Caco-2 (cell line): Measurements from ENCODE around the gene R3HDM1. TPM values are rescaled to one million over a fixed set of nuclear protein-coding genes. Genes with fewer than 3 reads are reported as not detected.
A peak's percentile ranks its signal among the peaks of the same experiment; 100 is the strongest.
"Not testable (repeated sequence)": the region's sequence is repeated elsewhere in the genome, so short reads cannot be mapped to it uniquely, and the experiment has no call there.

Experiments used
- BruUV-seq: library from RNA; stranded (reverse); fragments of 400-500 nt; replicated peaks from 2 replicates; lab custom pipeline; 2021; lab: Mats Ljungman, UMichigan
- CTCF ChIA-PET: fragments of 300-600 bp; sonication (Branson Sonifier 250); formaldehyde crosslinking; loops from one replicate; lab custom pipeline; 2022; ENCODE audit warnings: antibody characterized with exemption; lab: Charles Lee
- POLR2A ChIA-PET: fragments of 300-600 bp; sonication (Branson Sonifier 250); formaldehyde crosslinking; loops from one replicate; lab custom pipeline; 2022; ENCODE audit warnings: antibody characterized with exemption; lab: Charles Lee
- DNase-seq, 2 experiments: peaks; one replicate each; pipeline versions ENCODE4 v3.0.0 to v3.0.0-alpha.2; 2020 to 2022
- H3K27me3 ChIP-seq: replicated peaks from 2 replicates; pipeline ENCODE4 v1.6.0; 2011; ENCODE audit warnings: low read length; ENCODE audit not compliant: control insufficient read depth, insufficient read depth
- H3K36me3 ChIP-seq: 2 replicates; pipeline ENCODE4 v1.5.1; 2011; ENCODE audit warnings: low read length; ENCODE audit not compliant: control insufficient read depth, insufficient read depth
- H3K4me1 ChIP-seq: fragments of 250-450 bp; sonication (Bioruptor Pico); 2 replicates; pipeline ENCODE4 v1.5.1; 2020; ENCODE audit warnings: mild to moderate bottlenecking
- H3K4me3 ChIP-seq: 2 replicates; pipeline ENCODE4 v1.5.1; 2011; ENCODE audit warnings: low read depth, mild to moderate bottlenecking, control low read depth, low read length
- H3K9me3 ChIP-seq: fragments of 250-450 bp; sonication (Bioruptor Pico); 2 replicates; pipeline ENCODE4 v1.5.1; 2020; ENCODE audit warnings: mild to moderate bottlenecking, moderate library complexity
- H3K27ac Mint-ChIP-seq: one replicate; pipeline ENCODE4 v1.8.0; 2022; ENCODE audit warnings: mixed read lengths; ENCODE audit not compliant: unreplicated experiment
- H3K27me3 Mint-ChIP-seq: one replicate; pipeline ENCODE4 v1.8.0; 2022; ENCODE audit warnings: mixed read lengths; ENCODE audit not compliant: insufficient read depth, unreplicated experiment
- H3K36me3 Mint-ChIP-seq: one replicate; pipeline ENCODE4 v1.8.0; 2022; ENCODE audit warnings: mild to moderate bottlenecking, mixed read lengths; ENCODE audit not compliant: insufficient read depth, unreplicated experiment
- H3K4me1 Mint-ChIP-seq: one replicate; pipeline ENCODE4 v1.8.0; 2022; ENCODE audit warnings: low read depth, mixed read lengths; ENCODE audit not compliant: unreplicated experiment
- H3K4me3 Mint-ChIP-seq: one replicate; pipeline ENCODE4 v1.8.0; 2022; ENCODE audit warnings: mild to moderate bottlenecking, moderate library complexity, mixed read lengths; ENCODE audit not compliant: unreplicated experiment
- H3K9me3 Mint-ChIP-seq: one replicate; pipeline ENCODE4 v1.8.0; 2022; ENCODE audit warnings: mixed read lengths; ENCODE audit not compliant: unreplicated experiment
- intact Hi-C: fragments of 100-400 bp; cut with micrococcal nuclease; formaldehyde crosslinking; loops from one replicate; pipeline ENCODE4 v1.10.0; 2022; ENCODE audit not compliant: unreplicated experiment
- total RNA-seq: library from RNA; stranded (reverse); gene quantifications from 2 replicates; pipeline ENCODE4 v1.2.3, GENCODE V29; 2022
- TF ChIP-seq, protein P1 (sequence below), 2 experiments: fragments of 200-600 bp in 1 of 2; IDR thresholded peaks; 1 replicate in 1 of 2; 2 replicates in 1 of 2; pipeline versions ENCODE4 v1.5.1 to v1.8.0; 2011 to 2022; ENCODE audit warnings: antibody characterized with exemption in 1 of 2, control low read depth in 1 of 2, inconsistent platforms in 1 of 2, low read depth in 1 of 2, low read length in 1 of 2, mild to moderate bottlenecking in 1 of 2, moderate library complexity in 1 of 2; ENCODE audit not compliant: insufficient read depth in 1 of 2, severe bottlenecking in 1 of 2, unreplicated experiment in 1 of 2

R3HDM1 gene
- total RNA-seq, 1 experiment from 2014 or later: 44.4 TPM

DNA sequence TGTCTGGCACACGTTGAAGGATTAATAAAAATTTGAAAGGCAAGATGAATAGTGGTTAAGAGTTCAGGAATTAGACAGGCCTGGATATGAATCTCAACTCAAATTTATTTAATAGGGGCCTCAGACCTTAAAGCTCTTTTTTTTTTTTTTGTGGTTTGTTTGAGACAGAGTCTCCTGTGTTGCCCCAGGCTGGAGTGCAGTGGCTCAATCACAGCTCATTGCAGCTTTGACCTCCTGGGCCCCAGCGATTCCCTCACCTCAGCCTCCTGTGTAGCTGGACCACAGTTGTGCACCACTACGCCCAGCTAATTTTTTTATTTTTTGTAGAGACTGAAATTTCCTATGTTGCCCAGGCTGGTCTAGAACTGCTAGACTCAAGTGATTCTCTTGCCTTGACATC is 3.3 kb upstream of the R3HDM1 start:
- no TSS peak for BruUV-seq
- DNase-seq: no peak
- Histone ChIP-seq H3K9me3 (no peaks in the 10 kb centered on the region), H3K4me1 (peaks cover 7% of the 10 kb centered on the region; the same call in 1 of the 2 replicates), H3K27me3 (no peaks in the 10 kb centered on the region), H3K4me3 (no peak overlapping the region), H3K36me3 (no peaks in the 10 kb centered on the region)
- intact Hi-C loops: no loop called here
- CTCF ChIA-PET: interaction anchor here (0.6 kb wide), 1 partner anchor 1044 kb away, joined by 3 read pairs; no protein-coding TSS in a partner anchor
- Mint-ChIP-seq H3K4me3 (no peak overlapping the region), H3K4me1 (peaks cover 9% of the 10 kb centered on the region), H3K36me3 (peaks cover 9% of the 10 kb centered on the region), H3K27me3 (no peaks in the 10 kb centered on the region), H3K27ac (no peak overlapping the region), H3K9me3 (peaks cover 16% of the 10 kb centered on the region)
- POLR2A ChIA-PET: no interaction called here
- TF ChIP-seq, protein P1, sequence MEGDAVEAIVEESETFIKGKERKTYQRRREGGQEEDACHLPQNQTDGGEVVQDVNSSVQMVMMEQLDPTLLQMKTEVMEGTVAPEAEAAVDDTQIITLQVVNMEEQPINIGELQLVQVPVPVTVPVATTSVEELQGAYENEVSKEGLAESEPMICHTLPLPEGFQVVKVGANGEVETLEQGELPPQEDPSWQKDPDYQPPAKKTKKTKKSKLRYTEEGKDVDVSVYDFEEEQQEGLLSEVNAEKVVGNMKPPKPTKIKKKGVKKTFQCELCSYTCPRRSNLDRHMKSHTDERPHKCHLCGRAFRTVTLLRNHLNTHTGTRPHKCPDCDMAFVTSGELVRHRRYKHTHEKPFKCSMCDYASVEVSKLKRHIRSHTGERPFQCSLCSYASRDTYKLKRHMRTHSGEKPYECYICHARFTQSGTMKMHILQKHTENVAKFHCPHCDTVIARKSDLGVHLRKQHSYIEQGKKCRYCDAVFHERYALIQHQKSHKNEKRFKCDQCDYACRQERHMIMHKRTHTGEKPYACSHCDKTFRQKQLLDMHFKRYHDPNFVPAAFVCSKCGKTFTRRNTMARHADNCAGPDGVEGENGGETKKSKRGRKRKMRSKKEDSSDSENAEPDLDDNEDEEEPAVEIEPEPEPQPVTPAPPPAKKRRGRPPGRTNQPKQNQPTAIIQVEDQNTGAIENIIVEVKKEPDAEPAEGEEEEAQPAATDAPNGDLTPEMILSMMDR (IDR thresholded peaks at IDR 0.05; ENCODE audit: insufficient read depth in 1 of 2, low read depth in 1 of 2, low read length in 1 of 2, severe bottlenecking in 1 of 2, unreplicated experiment in 1 of 2): no peak

DNA sequence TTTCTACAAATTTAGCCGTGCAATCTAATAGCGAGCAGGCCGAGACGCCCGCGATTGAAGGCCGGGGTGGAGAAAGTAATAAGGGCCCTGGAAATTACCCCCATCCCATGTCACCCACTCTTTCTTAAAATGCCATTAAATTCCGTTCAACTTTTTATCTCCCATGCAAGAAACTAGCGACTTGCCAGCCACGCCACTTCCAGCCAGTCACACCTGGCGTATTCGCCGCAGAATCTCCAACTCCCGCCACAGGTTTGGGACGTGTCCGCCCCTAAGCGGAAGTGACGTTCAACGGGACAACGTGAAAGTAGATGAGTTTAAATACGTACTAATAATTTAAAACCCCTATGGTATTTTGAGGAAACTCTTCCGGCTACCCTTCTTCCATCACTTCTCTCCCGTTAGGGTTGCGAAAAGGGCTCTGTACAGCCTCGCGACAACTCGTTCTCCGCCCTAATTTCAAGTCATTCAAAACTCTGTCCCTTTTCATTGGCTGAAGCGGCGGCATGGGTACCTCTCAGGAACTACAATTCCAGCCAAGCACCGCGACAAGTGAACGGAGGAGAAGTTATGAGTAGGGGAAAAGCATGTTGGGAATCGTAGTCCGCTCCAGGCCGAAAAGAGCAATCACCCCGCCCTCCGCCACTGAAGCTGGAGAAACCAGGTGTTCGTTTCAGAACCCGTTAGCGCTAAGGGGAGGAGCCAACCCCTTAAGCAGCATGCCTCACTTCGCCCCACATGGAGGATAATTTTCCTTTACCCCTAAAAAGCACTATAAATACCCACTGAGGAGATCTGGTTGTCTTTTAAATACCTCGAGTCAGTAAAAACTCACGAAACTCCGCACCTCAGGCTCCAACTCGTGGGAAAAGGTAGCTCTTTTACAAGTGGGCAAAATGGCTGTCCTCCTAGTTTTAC is 712 bp upstream of the R3HDM1 start, which contains the start of gene ZRANB3:
TSS of gene ZRANB3 (minus strand) at position 906 of the 918 bp plus-strand sequence.
- H3K4me3 Mint-ChIP-seq: no peak within 1 kb of the TSS
- peaks cover 7% of the 10 kb centered on the region; the same call in 1 of the 2 replicates for H3K4me1 ChIP-seq
- intact Hi-C loops: loop anchor here (1.0 to 5.0 kb wide), 4 partner anchors 57 to 528 kb away; no protein-coding TSS in a partner anchor
- no peaks in the 10 kb centered on the region for H3K27me3 ChIP-seq
- TF ChIP-seq, protein P1 (IDR thresholded peaks at IDR 0.05; ENCODE audit: insufficient read depth in 1 of 2, low read depth in 1 of 2, low read length in 1 of 2, severe bottlenecking in 1 of 2, unreplicated experiment in 1 of 2): no peak
- peak; percentile 96 to 98 for DNase-seq
- H3K9me3 Mint-ChIP-seq: peaks cover 9% of the 10 kb centered on the region
- H3K27ac Mint-ChIP-seq: peak within 1 kb of the TSS; percentile 45
- CTCF ChIA-PET: interaction anchor here (0.8 to 1.4 kb wide), 6 partner anchors 179 to 542 kb away, joined by 3 to 5 read pairs (median 4); partner anchors contain the start of gene UBXN4
- H3K4me3 ChIP-seq: peak within 1 kb of the TSS; percentile 86
- peaks cover 9% of the 10 kb centered on the region for H3K36me3 Mint-ChIP-seq
- no peaks in the 10 kb centered on the region for H3K27me3 Mint-ChIP-seq
- H3K9me3 ChIP-seq: no peaks in the 10 kb centered on the region
- TSS peak; percentile 73 for BruUV-seq
- H3K36me3 ChIP-seq: no peaks in the 10 kb centered on the region
- peaks cover 9% of the 10 kb centered on the region for H3K4me1 Mint-ChIP-seq
- POLR2A ChIA-PET: interaction anchor here (0.6 to 1.2 kb wide), 7 partner anchors 24 to 883 kb away, joined by 3 to 17 read pairs (median 6); partner anchors contain the start of gene CCNT2

DNA sequence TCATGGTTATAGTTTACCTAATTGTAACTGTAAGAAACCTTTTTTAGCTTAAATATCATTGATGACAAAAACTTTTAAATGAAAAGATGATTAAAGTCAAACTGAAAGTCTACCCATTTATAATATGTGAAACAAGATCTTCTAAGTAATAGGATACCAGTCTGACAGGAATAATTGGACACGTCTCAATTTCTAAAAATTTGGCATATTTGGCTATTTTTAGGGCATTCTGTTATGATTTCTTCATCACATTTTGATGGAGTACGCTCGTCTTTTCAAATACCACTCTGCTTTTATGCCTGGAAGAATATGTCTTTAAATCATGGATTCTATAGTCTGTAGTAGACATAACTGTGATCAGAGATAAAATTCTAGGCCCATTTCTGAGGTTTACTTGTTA is 1.3 kb downstream of the R3HDM1 start:
- H3K36me3 ChIP-seq: no peaks in the 10 kb centered on the region
- H3K4me1 Mint-ChIP-seq: no peaks in the 10 kb centered on the region
- H3K9me3 ChIP-seq: 0 out of 2 replicates have a peak, but pooled peaks cover 4% of the 10 kb centered on the region
- H3K4me3 Mint-ChIP-seq: no peak overlapping the region
- no peaks in the 10 kb centered on the region for H3K36me3 Mint-ChIP-seq
- 0 out of 2 replicates have a peak, but pooled peaks cover 3% of the 10 kb centered on the region for H3K4me1 ChIP-seq
- H3K4me3 ChIP-seq: peak overlapping the region; percentile 8; the same call in 1 of the 2 replicates
- H3K27me3 Mint-ChIP-seq: no peaks in the 10 kb centered on the region
- BruUV-seq: TSS peak; percentile 50
- peak overlapping the region; percentile 45 for H3K27ac Mint-ChIP-seq
- H3K27me3 ChIP-seq: no peaks in the 10 kb centered on the region
- TF ChIP-seq, protein P1 (IDR thresholded peaks at IDR 0.05; ENCODE audit: insufficient read depth in 1 of 2, low read depth in 1 of 2, low read length in 1 of 2, severe bottlenecking in 1 of 2, unreplicated experiment in 1 of 2): no peak
- ChIA-PET CTCF (no interaction called here), POLR2A (no interaction called here)
- DNase-seq: no peak
- intact Hi-C loops: loop anchor here (5.0 kb wide), 2 partner anchors 260 to 530 kb away; no protein-coding TSS in a partner anchor
- no peaks in the 10 kb centered on the region for H3K9me3 Mint-ChIP-seq

DNA sequence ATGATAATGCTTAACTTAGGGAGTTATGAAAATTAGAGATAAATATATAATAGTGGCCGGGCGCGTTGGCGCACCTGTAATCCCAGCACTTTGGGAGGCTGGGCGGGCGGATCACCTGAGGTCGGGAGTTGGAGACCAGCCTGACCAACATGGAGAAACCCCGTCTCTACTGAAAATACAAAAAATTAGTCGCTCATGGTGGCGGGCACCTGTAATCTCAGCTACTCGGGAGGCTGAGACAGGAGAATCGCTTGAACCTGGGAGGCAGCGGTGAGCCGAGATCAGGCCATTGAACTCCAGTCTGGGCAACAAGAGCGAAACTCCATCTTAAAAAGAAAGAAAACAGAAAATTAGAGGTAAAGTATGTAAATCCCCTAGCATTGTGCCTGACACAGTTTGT is 2.3 kb downstream of the R3HDM1 start:
- H3K36me3 Mint-ChIP-seq, H3K9me3 ChIP-seq, H3K27ac Mint-ChIP-seq, H3K9me3 Mint-ChIP-seq, H3K27me3 Mint-ChIP-seq, DNase-seq, H3K27me3 ChIP-seq, H3K4me1 Mint-ChIP-seq, H3K36me3 ChIP-seq, BruUV-seq, H3K4me3 Mint-ChIP-seq, H3K4me1 ChIP-seq, POLR2A ChIA-PET, H3K4me3 ChIP-seq: not testable (repeated sequence)
- intact Hi-C loops: loop anchor here (5.0 kb wide), 2 partner anchors 261 to 531 kb away; no protein-coding TSS in a partner anchor
- CTCF ChIA-PET: interaction anchor here (0.6 kb wide), 1 partner anchor 86 kb away, joined by 3 read pairs; no protein-coding TSS in a partner anchor
